Measurements from ENCODE around the gene XKR8. TPM values are rescaled to one million over a fixed set of nuclear protein-coding genes. Genes with fewer than 3 reads are reported as not detected.

The XKR8 gene
- total and polyA plus RNA-seq, 11 donors: 3.3 to 8.1 (median 4.5) TPM

DNA sequence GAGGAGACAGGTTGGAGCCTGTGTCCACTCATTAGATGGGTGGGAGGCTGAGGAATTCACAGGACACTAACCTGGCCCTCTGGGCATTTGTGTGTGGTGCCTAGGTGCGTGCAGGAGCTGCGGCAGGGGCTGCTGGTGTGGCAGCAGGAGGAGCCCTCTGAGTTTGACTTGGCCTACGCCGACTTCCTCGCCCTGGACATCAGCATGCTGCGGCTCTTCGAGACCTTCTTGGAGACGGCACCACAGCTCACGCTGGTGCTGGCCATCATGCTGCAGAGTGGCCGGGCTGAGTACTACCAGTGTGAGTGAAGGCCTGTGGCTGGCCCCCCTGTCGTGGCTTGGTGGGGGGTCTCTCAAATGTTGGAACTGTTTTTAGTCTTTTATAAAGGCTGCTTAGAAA is 3.6 kb downstream of the XKR8 start:
- H3K4me3 ChIP-seq: no peak overlapping the region
- H3K36me3 ChIP-seq: peaks cover 0 to 49% (median 36%) of the 10 kb centered on the region in 9 donors
- no peak for ATAC-seq
- no peak for DNase-seq
- no peaks in the 10 kb centered on the region for H3K27me3 ChIP-seq
- intact Hi-C loops (cut with DNase I): no loop called here
- H3K27ac ChIP-seq: no peak overlapping the region
- peaks cover 0 to 34% (median 18%) of the 10 kb centered on the region in 12 donors for H3K4me1 ChIP-seq
- 94 to 97% (median 95%) methylated on average over 6 to 11 of the region's 11 CpGs for WGBS, 4 donors
- TF ChIP-seq CTCF (IDR thresholded peaks at IDR 0.05) (no peak), POLR2A (IDR thresholded peaks at IDR 0.05) (no peak)
- H3K9me3 ChIP-seq: no peaks in the 10 kb centered on the region

GRCh38 chr1:27966402-27967105 is 6.8 kb downstream of the XKR8 start:
- no peak overlapping the region for H3K27ac ChIP-seq
- DNase-seq (no peak), ATAC-seq (no peak)
- no peak overlapping the region for H3K4me3 ChIP-seq
- 92 to 95% (median 94%) methylated on average over 21 to 24 of the region's 24 CpGs for WGBS, 4 donors
- H3K27me3 ChIP-seq: no peaks in the 10 kb centered on the region
- no peaks in the 10 kb centered on the region for H3K9me3 ChIP-seq
- peaks cover 0 to 26% (median 9%) of the 10 kb centered on the region in 12 donors for H3K4me1 ChIP-seq
- intact Hi-C loops (cut with DNase I): no loop called here
- TF ChIP-seq POLR2A (IDR thresholded peaks at IDR 0.05) (no peak), CTCF (IDR thresholded peaks at IDR 0.05) (no peak)
- H3K36me3 ChIP-seq: peaks cover 0 to 58% (median 36%) of the 10 kb centered on the region in 9 donors

DNA sequence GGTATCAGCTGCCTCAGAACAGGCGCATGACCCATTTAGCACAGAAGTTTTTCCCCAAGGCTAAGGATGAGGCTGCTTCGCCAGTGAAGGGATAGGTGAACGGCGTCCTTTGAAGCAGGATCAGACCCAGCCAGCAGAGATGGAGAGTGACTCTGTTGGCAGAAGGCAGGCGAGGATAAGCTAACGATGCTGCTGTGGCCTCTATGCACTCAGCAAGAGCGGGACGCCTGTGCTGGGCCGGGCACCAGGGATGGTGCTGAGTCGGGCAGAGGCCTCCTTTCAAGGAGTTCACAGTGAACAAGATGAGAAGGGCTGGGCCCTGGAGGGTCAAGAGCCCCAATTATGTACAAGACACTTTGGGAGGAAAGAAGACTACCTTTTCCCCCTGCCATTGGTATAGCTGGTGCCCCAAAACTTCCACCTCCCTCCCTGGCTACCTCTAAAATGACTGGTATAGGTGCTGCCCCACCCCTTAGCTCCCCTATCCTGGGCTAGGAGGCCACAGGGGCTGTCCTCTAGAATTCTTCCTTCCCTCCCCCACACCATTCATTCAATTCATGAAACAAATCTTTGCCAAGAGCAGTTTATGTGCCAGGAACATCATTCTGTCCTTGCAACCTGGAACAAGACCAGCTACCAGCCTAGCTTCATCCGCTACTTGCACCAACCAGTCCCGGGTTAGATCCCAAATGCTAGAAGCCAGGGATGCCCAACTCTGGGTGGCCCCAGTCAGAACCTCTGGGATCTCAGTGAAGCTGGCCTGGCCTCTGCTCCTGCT is 7.5 kb downstream of the XKR8 start:
- Histone ChIP-seq H3K27me3 (no peaks in the 10 kb centered on the region), H3K9me3 (no peaks in the 10 kb centered on the region), H3K36me3 (peaks cover 0 to 58% (median 36%) of the 10 kb centered on the region in 9 donors), H3K27ac (no peak overlapping the region), H3K4me1 (peaks cover 0 to 25% (median 14%) of the 10 kb centered on the region in 12 donors), H3K4me3 (no peak overlapping the region)
- no peak for ATAC-seq
- WGBS, 4 donors: 95 to 97% (median 96%) methylated on average over 12 of the region's 12 CpGs
- intact Hi-C loops (cut with DNase I): no loop called here
- TF ChIP-seq POLR2A (IDR thresholded peaks at IDR 0.05) (no peak), CTCF (IDR thresholded peaks at IDR 0.05) (no peak)
- DNase-seq: no peak

DNA sequence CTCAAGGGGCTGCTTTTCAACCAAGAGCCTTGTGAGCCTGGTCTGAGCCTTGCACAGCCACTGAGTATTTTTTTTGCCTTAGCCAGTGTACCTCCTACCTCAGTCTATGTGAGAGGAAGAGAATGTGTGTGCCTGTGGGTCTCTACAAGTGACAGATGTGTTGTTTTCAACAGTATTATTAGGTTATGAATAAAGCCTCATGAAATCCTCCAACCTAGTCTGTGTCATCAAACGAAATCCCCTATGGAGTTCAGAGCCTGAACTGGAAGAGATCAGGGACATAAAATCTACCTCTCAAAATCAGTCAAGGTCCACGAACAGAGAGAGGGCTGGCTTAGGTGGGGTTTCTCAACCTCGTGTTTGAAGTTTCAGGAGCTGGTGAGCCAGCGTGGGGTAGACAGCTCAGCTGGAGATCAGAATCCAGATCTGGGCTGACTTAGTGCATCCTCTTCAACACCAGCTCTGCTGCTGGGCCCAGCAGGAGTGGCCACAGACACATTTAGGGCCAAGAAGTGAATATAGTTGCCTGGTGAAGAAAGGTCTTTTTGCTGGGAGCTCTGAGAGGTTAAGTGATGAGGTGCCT is 8.2 kb downstream of the XKR8 start:
- ATAC-seq (no peak), DNase-seq (no peak)
- no peak overlapping the region for H3K4me3 ChIP-seq
- WGBS, 4 donors: 89 to 94% (median 93%) methylated on average over 4 of the region's 4 CpGs
- H3K4me1 ChIP-seq: peaks cover 0 to 26% (median 14%) of the 10 kb centered on the region in 12 donors
- H3K27me3 ChIP-seq: no peaks in the 10 kb centered on the region
- intact Hi-C loops (cut with DNase I): no loop called here
- H3K27ac ChIP-seq: no peak overlapping the region
- peaks cover 0 to 65% (median 40%) of the 10 kb centered on the region in 9 donors for H3K36me3 ChIP-seq
- TF ChIP-seq CTCF (IDR thresholded peaks at IDR 0.05) (no peak), POLR2A (IDR thresholded peaks at IDR 0.05) (no peak)
- no peaks in the 10 kb centered on the region for H3K9me3 ChIP-seq

All from heart left ventricle (tissue), 16 donors.